Measurements from ENCODE around the gene RXRA. TPM values are rescaled to one million over a fixed set of nuclear protein-coding genes. Genes with fewer than 3 reads are reported as not detected.

Gene RXRA
- total RNA-seq, 1 experiment from 2014 or later = 29.9 TPM

DNA sequence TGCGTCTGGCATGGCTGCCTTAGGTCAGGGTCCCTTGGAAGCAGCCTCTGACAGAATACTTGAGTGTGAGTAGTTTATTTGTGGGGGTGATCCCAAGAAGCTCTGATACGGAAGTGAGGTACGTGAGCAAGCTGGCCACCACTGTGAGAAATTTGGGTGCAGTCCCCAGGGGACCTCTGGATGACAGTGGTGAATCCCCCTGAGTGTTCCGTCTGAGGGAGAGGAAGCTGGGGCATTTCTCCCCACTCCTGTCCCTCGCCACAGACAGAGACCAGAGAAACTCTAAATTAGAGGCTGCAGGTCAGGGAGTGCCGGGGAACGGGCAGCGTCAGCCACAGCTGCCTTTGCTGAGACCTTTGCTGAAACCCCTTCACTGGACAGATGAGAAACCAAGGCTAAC is 159.4 kb downstream of the RXRA start:
- Histone ChIP-seq H3K4me1 (ENCODE audit: insufficient read depth, low read length) (no peaks in the 10 kb centered on the region), H3K9me3 (ENCODE audit: control insufficient read depth, low read depth, low read length) (no peaks in the 10 kb centered on the region), H3K23me2 (ENCODE audit: insufficient read length, low read depth, low read length, poor library complexity, severe bottlenecking) (no peaks in the 10 kb centered on the region), H3K9ac (ENCODE audit: extremely low read depth, insufficient read length, low read length) (no peak overlapping the region), H3K27ac (ENCODE audit: insufficient read length, low read depth, low read length) (no peak overlapping the region), H3K14ac (ENCODE audit: insufficient read depth, low read length) (no peak overlapping the region), H3K27me3 (ENCODE audit: insufficient read depth, low read length) (no peaks in the 10 kb centered on the region), H3K56ac (ENCODE audit: insufficient read length, low read depth, low read length) (no peak overlapping the region), H3K4ac (ENCODE audit: low read depth, low read length) (no peak overlapping the region), H3K79me2 (ENCODE audit: insufficient read depth, low read length) (no peaks in the 10 kb centered on the region), H2AK5ac (ENCODE audit: insufficient read length, low read length) (no peak overlapping the region), H3K79me1 (ENCODE audit: insufficient read depth, low read depth, low read length, poor library complexity, severe bottlenecking) (no peaks in the 10 kb centered on the region), H2AFZ (ENCODE audit: low read length) (no peak overlapping the region), H3K4me2 (ENCODE audit: insufficient read depth, insufficient read length, low read length) (no peak overlapping the region), H4K8ac (replicated peaks; ENCODE audit: insufficient read length, low read depth, low read length) (no peak overlapping the region), H2BK20ac (ENCODE audit: low read depth, low read length, poor library complexity, severe bottlenecking) (no peak overlapping the region), H3K23ac (ENCODE audit: insufficient read length, low read depth, low read length) (no peak overlapping the region), H3T11ph (ENCODE audit: low read length) (no peak overlapping the region), H4K5ac (ENCODE audit: insufficient read length, low read depth, low read length) (no peak overlapping the region), H4K20me1 (ENCODE audit: control insufficient read depth, insufficient read depth, insufficient read length) (no peaks in the 10 kb centered on the region), H2BK15ac (ENCODE audit: low read depth, low read length) (no peak overlapping the region), H4K91ac (ENCODE audit: insufficient read length, low read depth, low read length) (no peak overlapping the region), H2BK120ac (ENCODE audit: low read depth, low read length, poor library complexity, severe bottlenecking) (no peak overlapping the region), H2BK5ac (ENCODE audit: insufficient read length, low read length) (no peak overlapping the region), H2BK12ac (ENCODE audit: insufficient read length, low read depth, low read length) (no peak overlapping the region), H3K18ac (ENCODE audit: insufficient read length, low read depth, low read length) (no peak overlapping the region)
- Mint-ChIP-seq H3K27ac (no peak overlapping the region; a peak in 2 of 7 replicates), H3K27me3 (ENCODE audit: low read depth) (peaks cover 6% of the 10 kb centered on the region), H3K4me1 (no peaks in the 10 kb centered on the region), H3K9me3 (peaks cover 0 to 3% of the 10 kb centered on the region in 2 experiments; a peak in 1 of 5 replicates), H3K4me3 (no peak overlapping the region), H3K36me3 (ENCODE audit: insufficient read depth in 1 of 3, low read depth in 3 of 3) (no peaks in the 10 kb centered on the region)
- TF ChIP-seq CTCF (conservative IDR thresholded peaks at IDR 0.05) = no peak
- no peak for DNase-seq
- no CpG with 5 or more reads among the region's 8 CpGs for WGBS (ENCODE audit: extremely low coverage, insufficient read length, low lambda C conversion rate)
